A549 (cell line): ENCODE data around the gene OR52D1.

Source experiments
- HDAC2 ChIP-seq: fragments of 200-600 bp; sonication (generic); IDR thresholded peaks from 2 replicates; pipeline ENCODE4 v1.6.1; 2016
- KDM1A ChIP-seq: fragments of 200-600 bp; sonication (generic); IDR thresholded peaks from 2 replicates; pipeline ENCODE4 v1.6.1; 2016; ENCODE audit warnings: low read depth, mild to moderate bottlenecking

DNA sequence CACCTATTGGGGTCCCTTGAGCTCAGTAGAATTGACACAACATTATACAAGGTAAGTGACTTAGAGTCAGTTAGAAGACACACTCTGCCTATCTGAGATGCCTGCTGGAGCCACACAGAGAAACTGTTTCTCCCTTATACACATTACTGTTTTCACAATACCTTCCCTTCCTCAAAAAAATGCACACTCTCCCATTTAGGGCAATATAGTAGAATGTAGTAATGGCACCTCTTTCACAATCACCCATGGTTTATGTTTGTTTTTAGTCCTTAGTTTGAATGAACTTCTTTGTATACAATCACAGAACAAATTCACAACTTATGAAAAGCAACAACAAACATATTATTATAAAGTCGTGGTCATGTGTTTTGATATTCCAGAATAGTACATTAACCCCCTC is 45.6 kb downstream of the OR52D1 start:
- TF ChIP-seq KDM1A, result no peak
- no peak for TF ChIP-seq HDAC2
